ENCODE data around the gene GIGYF1.
"Not testable (repeated sequence)": the region's sequence is repeated elsewhere in the genome, so short reads cannot be mapped to it uniquely, and the experiment has no call there.

Gene GIGYF1

GRCh38 chr7:100694098-100694745, at the start of gene GIGYF1:
Gene GIGYF1, minus strand, starts transcription at chr7:100694250. Its CDS starts 6,012 bp downstream, at chr7:100688238.
- DNase-seq (ENCODE audit: low read depth): peak; percentile 65

- DNase-seq (ENCODE audit: low read depth): no peak
These were observed 45.9 kb upstream of the GIGYF1 start for GRCh38 chr7:100739934-100740333.

- no peak for DNase-seq (ENCODE audit: low read depth)
These were observed 42.6 kb upstream of the GIGYF1 start for GRCh38 chr7:100736671-100737070.

- no peak for DNase-seq (ENCODE audit: low read depth)
These were observed 41.7 kb upstream of the GIGYF1 start for GRCh38 chr7:100735730-100736129.

GRCh38 chr7:100731937-100732636, 38.0 kb upstream of the GIGYF1 start:
- no peak for DNase-seq (ENCODE audit: low read depth)

- DNase-seq (ENCODE audit: low read depth): no peak
These were observed 36.2 kb upstream of the GIGYF1 start for GRCh38 chr7:100730136-100730800.

- DNase-seq (ENCODE audit: low read depth): no peak
These were observed 34.1 kb upstream of the GIGYF1 start for GRCh38 chr7:100728196-100728595.

- DNase-seq (ENCODE audit: low read depth): peak; percentile 94
These were observed 33.1 kb upstream of the GIGYF1 start for GRCh38 chr7:100726996-100727761.

- not testable (repeated sequence) for DNase-seq (ENCODE audit: low read depth)
These were observed 30.3 kb upstream of the GIGYF1 start for GRCh38 chr7:100724364-100724763.

- no peak for DNase-seq (ENCODE audit: low read depth)
These were observed 29.8 kb upstream of the GIGYF1 start for GRCh38 chr7:100723732-100724275.

GRCh38 chr7:100722480-100723212, 28.6 kb upstream of the GIGYF1 start:
- no peak for DNase-seq (ENCODE audit: low read depth)

- no peak for DNase-seq (ENCODE audit: low read depth)
These were observed 27.4 kb upstream of the GIGYF1 start for GRCh38 chr7:100721505-100721812.

GRCh38 chr7:100720671-100721504, 26.8 kb upstream of the GIGYF1 start:
- no peak for DNase-seq (ENCODE audit: low read depth)

GRCh38 chr7:100720279-100720670, 26.2 kb upstream of the GIGYF1 start, which contains the start of gene EPO:
Gene EPO, plus strand, starts transcription at chr7:100720468. Its CDS starts 513 bp downstream, at chr7:100720981.
- DNase-seq (ENCODE audit: low read depth): no peak

GRCh38 chr7:100719523-100720278, 25.7 kb upstream of the GIGYF1 start:
- peak; percentile 69 for DNase-seq (ENCODE audit: low read depth)

GRCh38 chr7:100717073-100717472, 23.0 kb upstream of the GIGYF1 start:
- DNase-seq (ENCODE audit: low read depth): not testable (repeated sequence)

- DNase-seq (ENCODE audit: low read depth): no peak
These were observed 20.7 kb upstream of the GIGYF1 start for GRCh38 chr7:100714725-100715124.

GRCh38 chr7:100711369-100711768, 17.3 kb upstream of the GIGYF1 start:
- no peak for DNase-seq (ENCODE audit: low read depth)

GRCh38 chr7:100710452-100710851, 16.4 kb upstream of the GIGYF1 start:
- no peak for DNase-seq (ENCODE audit: low read depth)

- DNase-seq (ENCODE audit: low read depth): no peak
These were observed 14.3 kb upstream of the GIGYF1 start for GRCh38 chr7:100708395-100708794.
